Body of pancreas (tissue), 4 donors: ENCODE data around the gene RASGEF1C.

Source experiments
- POLR2A ChIP-seq, 3 donors: fragments of 450-650 bp; IDR thresholded peaks; one replicate each; pipeline ENCODE4 v1.6.1; 2016; ENCODE audit warnings: antibody characterized with exemption in 3 of 3, mild to moderate bottlenecking in 2 of 3
- TF ChIP-seq, protein P1 (sequence below), 7 experiments: fragments of 450-650 bp in 4 of 7; fragments of 200-600 bp in 3 of 7; sonication (generic) in 3 of 7; IDR thresholded peaks; one replicate each; pipeline ENCODE4 v1.5.1; 2016 to 2019; ENCODE audit warnings: antibody characterized with exemption in 7 of 7

DNA sequence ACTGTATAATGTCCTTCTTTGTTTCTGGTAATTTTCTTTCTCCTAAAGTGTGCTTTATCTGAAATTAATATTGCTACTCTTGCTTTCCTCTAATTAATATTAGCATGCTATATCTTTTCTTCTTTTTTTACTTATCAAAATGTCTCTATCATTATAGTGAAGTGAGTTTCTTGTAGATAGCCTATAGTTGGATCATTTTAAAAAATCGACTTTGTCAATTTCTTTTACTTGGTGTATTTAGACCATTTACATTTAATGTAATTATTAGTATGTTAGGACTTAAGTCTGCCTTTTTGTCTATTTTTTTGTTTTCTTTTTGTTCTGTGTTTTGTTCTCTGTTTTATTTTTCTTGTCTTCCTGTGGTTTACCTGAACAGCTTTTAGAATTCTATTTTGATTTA is 102.0 kb downstream of the RASGEF1C start:
- TF ChIP-seq, protein P1, sequence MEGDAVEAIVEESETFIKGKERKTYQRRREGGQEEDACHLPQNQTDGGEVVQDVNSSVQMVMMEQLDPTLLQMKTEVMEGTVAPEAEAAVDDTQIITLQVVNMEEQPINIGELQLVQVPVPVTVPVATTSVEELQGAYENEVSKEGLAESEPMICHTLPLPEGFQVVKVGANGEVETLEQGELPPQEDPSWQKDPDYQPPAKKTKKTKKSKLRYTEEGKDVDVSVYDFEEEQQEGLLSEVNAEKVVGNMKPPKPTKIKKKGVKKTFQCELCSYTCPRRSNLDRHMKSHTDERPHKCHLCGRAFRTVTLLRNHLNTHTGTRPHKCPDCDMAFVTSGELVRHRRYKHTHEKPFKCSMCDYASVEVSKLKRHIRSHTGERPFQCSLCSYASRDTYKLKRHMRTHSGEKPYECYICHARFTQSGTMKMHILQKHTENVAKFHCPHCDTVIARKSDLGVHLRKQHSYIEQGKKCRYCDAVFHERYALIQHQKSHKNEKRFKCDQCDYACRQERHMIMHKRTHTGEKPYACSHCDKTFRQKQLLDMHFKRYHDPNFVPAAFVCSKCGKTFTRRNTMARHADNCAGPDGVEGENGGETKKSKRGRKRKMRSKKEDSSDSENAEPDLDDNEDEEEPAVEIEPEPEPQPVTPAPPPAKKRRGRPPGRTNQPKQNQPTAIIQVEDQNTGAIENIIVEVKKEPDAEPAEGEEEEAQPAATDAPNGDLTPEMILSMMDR (IDR thresholded peaks at IDR 0.05), result no peak
- no peak for TF ChIP-seq POLR2A (IDR thresholded peaks at IDR 0.05)
